ENCODE data around the gene SEPTIN2.
"Not testable (repeated sequence)": the region's sequence is repeated elsewhere in the genome, so short reads cannot be mapped to it uniquely, and the experiment has no call there.

DNA sequence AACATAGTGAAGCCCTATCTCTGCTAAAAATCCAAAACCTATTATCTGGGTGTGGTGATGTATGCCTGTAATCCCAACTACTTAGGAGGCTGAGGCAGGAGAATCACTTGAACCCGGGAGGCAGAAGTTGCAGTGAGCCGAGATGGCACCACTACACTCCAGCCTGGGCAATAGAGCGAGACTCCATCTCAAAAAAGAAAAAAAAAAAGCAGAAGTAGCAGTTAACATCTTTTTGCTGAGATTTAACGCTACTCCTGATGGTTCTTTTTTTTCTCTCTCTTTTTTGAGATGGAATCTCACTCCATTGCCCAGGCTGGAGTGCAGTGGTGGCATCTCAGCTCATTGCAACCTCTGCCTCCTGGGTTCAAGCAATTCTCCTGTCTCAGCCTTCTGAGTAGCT lies 77.0 kb downstream of the SEPTIN2 start:
- TF ChIP-seq CTCF (conservative IDR thresholded peaks at IDR 0.05; ENCODE audit: low read depth, low read length); EZH2 (IDR thresholded peaks at IDR 0.05; ENCODE audit: borderline replicate concordance, low read depth, low read length, poor library complexity, severe bottlenecking): not testable (repeated sequence)

Measured in A673 (cell line).